ENCODE data around the gene GATAD2A.

DNA sequence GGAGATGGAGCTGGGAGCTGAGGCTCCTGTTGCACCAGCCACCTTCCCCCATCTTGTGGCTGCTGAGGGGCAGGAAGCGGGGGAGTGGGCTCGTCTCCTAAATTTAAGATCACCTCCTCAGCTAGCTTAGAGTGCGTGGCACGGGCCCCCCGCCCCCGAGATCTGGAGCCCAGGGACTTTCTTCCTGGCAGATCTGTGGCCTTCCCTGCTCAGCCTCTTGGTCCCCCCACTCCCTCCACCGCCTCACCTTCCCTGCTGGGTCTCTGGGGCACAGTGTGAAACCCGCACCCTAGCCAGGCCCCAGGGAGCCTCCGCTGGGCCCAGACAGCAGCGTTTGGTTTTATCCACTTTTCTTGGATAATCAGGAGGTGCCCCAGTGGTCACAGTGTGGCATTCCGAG lies 49.0 kb upstream of the GATAD2A start:
- TF ChIP-seq GATA1 (IDR thresholded peaks at IDR 0.05; ENCODE audit: low read depth, low read length) = no peak
- no peak for TF ChIP-seq POLR2A (IDR thresholded peaks at IDR 0.05; ENCODE audit: low read length)
